GM21528 (cell line): Measurements from ENCODE around the gene ANP32A.

Source experiments
- ATAC-seq: cut with Tn5 transposase; IDR thresholded peaks from one replicate; pipeline ENCODE4 v1.9.1; 2021; ENCODE audit warnings: mild to moderate bottlenecking, moderate library complexity; ENCODE audit not compliant: unreplicated experiment, low FRiP score

The ANP32A gene

GRCh38 chr15:68821190-68821840 lies 620 bp upstream of the ANP32A start:
- peak; percentile 11 for ATAC-seq

GRCh38 chr15:68819495-68820294 lies 1.0 kb downstream of the ANP32A start:
- no peak for ATAC-seq

GRCh38 chr15:68818769-68819494 lies 1.8 kb downstream of the ANP32A start:
- no peak for ATAC-seq

- no peak for ATAC-seq
These were observed 2.5 kb downstream of the ANP32A start for GRCh38 chr15:68818066-68818768.

GRCh38 chr15:68817304-68818065 lies 3.2 kb downstream of the ANP32A start:
- peak; percentile 34 for ATAC-seq

GRCh38 chr15:68816795-68817303 lies 3.8 kb downstream of the ANP32A start:
- ATAC-seq = no peak

- no peak for ATAC-seq
These were observed 4.5 kb downstream of the ANP32A start for GRCh38 chr15:68816158-68816557.

- ATAC-seq = no peak
These were observed 5.1 kb downstream of the ANP32A start for GRCh38 chr15:68815598-68815997.

- ATAC-seq = no peak
These were observed 6.1 kb downstream of the ANP32A start for GRCh38 chr15:68814596-68814995.

- ATAC-seq = no peak
These were observed 7.9 kb downstream of the ANP32A start for GRCh38 chr15:68812597-68813431.

GRCh38 chr15:68812069-68812468 lies 8.6 kb downstream of the ANP32A start:
- ATAC-seq = no peak

- no peak for ATAC-seq
These were observed 11.2 kb downstream of the ANP32A start for GRCh38 chr15:68809517-68809916.

- no peak for ATAC-seq
These were observed 11.9 kb downstream of the ANP32A start for GRCh38 chr15:68808770-68809169.

- ATAC-seq = no peak
These were observed 12.6 kb downstream of the ANP32A start for GRCh38 chr15:68808091-68808490.

GRCh38 chr15:68807249-68807648 lies 13.4 kb downstream of the ANP32A start:
- ATAC-seq = no peak

- no peak for ATAC-seq
These were observed 14.3 kb downstream of the ANP32A start for GRCh38 chr15:68806220-68807060.

GRCh38 chr15:68802373-68802772 lies 18.3 kb downstream of the ANP32A start:
- ATAC-seq = no peak

GRCh38 chr15:68801572-68802148 lies 19.0 kb downstream of the ANP32A start:
- no peak for ATAC-seq
